Activated CD4-positive, alpha-beta T cell treated with anti-CD3 and anti-CD28 coated beads, Interleukin-2, amount 50 U/mL, for 48 hours (primary cell): Measurements from ENCODE around the gene SMS.

Experiments
- DNase-seq, 2 experiments: peaks; one replicate each; pipeline ENCODE4 v3.0.0-alpha.2; 2020

Gene SMS

GRCh38 chrX:21985332-21985777, 44.8 kb downstream of the SMS start:
- peak; percentile 64 to 68 for DNase-seq

DNA sequence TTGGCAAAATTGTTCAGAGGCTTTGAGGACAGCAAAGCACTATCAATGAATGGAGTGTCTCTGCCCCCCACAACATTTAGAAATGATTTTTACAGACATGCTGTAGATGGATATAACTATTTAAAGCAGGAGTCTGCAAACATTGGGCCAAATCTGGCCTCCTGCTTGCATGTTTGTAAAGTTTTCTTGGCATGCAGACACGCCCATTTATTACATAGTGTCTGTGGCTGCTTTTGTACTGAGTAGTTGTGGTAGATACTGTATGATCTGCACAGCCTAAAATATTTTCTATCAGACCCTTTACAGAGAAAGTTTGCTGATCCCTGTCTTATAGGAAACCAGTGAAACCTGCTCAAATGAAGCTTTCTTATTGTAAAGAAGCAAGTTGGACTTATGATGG, 46.1 kb downstream of the SMS start:
- no peak for DNase-seq

DNA sequence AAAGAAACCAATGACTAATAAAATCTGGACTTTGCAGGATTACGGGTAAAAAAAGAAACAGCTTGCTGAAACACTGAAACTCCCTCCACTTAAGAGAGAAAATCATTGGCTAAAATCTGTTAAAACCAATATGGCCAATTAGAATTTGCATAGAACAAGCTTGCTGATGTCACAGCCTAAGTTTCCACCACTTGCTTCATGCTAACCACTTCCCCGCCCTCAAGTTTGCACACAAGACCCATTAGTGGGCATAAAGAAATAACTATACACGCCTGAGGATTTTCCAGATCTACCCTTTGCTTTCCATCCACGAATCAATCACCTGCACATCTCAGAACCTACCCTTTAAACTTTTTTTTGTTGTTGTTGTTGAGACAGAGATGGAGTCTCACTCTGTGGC, 48.9 kb downstream of the SMS start:
- DNase-seq = peak; percentile 10 to 29

GRCh38 chrX:21990832-21991231, 50.3 kb downstream of the SMS start:
- no peak for DNase-seq

DNA sequence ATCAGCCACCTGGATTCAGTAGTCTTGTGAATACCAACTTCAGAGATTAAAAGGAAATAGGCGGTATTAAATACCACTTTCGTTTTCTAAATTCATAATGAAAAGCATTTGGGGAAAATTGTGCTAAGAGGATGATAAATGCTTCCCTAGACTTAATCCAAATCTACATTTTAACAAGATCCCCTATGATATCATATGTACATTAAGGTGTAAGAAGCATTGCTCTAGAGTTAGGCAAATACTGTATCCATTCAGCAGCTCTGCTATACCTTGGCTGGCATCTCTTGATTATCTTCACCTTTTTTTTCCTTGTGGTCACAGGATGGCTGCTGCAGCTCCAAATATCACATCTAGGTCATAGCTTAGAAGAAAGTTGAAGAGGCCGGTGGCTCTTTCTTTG, 51.0 kb downstream of the SMS start:
- no peak for DNase-seq

GRCh38 chrX:21993265-21993664, 52.8 kb downstream of the SMS start:
- no peak for DNase-seq

- DNase-seq = no peak
These were observed 56.5 kb downstream of the SMS start for GRCh38 chrX:21996872-21997455.

- no peak for DNase-seq
These were observed 57.5 kb downstream of the SMS start for GRCh38 chrX:21998037-21998436.

GRCh38 chrX:22004866-22005265, 64.4 kb downstream of the SMS start:
- no peak for DNase-seq

GRCh38 chrX:22012051-22012450, 71.5 kb downstream of the SMS start:
- no peak for DNase-seq

- no peak for DNase-seq
These were observed 72.4 kb downstream of the SMS start for GRCh38 chrX:22012931-22013330.

DNA sequence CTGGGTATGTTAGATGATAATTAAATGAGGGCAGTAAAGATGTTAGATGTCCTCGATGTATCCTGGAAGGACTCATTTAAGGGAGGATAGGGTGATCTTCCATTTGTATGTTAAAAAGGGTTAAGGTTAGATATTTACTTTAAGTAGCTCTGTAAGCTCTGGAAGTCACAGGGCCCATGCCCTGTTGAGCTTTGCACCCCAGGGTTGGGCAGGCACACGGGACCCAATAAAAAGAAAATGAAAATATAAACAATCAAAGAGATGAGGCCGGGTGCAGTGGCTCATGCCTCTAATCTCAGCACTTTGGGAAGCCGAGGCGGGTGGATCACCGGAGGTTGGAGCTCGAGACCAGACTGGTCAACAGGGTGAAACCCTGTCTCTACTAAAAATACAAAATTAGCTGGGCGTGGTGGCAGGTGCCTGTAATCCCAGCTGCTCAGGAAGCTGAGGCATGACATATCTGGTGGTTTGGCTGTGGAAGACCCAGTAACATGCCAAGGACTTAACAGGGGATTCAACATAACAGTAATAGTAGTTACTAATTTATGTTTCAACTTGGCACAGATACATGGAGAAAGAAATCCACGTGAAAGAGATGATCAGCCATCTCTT, 74.7 kb downstream of the SMS start:
- no peak for DNase-seq

DNA sequence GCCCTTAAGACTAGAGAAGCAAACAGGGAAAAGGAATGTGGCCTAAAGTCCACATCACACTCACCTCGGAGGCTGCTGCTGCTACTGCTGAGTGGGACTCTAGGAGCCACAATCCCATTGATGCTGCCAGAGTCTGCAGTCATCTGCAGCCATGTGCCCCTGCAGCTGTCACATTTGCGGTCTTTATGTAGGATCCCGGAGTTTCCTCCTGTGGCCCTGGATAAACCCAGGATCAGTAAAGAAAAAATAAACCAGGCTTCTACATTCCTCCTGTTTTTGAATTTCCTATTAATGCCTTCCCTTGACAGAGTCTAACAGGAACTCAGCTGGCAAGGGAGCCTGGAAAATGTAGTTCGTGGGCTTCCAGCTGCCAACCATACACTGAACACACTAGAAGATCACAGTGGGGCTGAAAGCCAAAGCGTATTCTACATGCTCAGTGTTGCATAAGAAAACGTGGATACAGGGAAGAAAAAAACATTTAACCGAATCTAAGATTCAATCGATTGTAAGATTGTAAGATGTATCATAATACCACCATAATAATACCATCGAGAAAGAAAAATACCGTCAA, 81.3 kb downstream of the SMS start:
- no peak for DNase-seq

- no peak for DNase-seq
These were observed 84.1 kb downstream of the SMS start for GRCh38 chrX:22024577-22024976.

DNA sequence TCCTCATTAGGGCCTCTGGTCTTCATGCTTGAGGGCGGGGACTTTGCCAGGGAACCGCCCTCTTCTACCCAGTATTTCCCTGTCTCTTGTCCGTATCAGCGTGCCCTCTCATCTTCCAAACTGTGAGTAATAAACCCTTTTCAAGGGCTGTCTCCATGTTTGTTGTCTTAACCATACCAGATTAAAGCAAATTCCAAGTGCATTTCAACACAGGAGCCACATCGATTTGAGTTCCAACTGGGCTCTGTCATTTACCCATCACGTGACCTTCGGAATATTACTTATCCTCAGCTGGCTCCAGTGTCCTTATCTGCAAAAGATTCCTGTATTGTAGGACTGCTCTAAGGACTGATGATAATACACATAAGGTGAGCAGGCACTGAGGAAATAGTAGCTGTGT, 85.2 kb downstream of the SMS start:
- DNase-seq = no peak

- no peak for DNase-seq
These were observed 86.2 kb downstream of the SMS start for GRCh38 chrX:22026731-22027130.

DNA sequence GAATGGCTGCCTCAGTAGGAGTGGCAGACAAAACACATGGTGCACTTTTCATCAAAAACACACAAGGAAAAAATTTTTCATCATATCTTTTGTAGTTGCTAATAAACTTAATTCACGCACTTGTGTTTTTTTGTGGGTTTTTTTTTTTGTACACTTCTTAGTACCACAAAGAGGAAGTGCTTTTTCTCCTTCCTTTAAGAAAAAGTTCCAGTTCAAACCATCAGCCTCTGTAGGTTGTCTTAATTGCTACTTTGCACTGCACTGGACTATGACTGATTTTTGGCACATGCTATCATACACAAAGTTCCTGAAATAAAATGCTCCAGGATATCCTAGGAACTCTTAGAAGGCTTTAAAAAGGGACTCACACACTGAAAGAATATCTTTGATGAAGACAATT, 91.6 kb downstream of the SMS start, which contains the start of gene PHEX:
Gene PHEX (plus strand): TSS at position 242 of the 400 bp plus-strand sequence. CDS start 681 bp downstream, outside the sequence.
- DNase-seq = no peak

DNA sequence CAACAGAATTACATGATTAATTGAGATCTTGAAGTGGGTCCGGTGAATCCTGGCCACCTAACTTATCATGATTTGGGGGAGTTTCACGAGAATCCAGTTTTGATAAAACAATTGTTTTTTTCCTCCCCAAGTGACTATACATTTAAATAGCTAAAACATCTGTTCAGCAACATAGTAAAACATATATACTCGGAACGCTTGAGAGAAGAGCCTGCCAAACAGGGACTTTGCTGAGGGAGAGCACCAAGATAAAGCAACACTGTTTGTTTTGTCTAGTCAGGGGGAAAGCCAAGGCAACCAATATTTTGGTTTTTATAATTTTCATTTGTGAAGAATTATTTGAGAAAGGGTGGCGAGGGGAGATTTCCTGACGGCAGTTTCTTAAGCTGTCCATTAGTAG, 92.0 kb downstream of the SMS start:
- no peak for DNase-seq

DNA sequence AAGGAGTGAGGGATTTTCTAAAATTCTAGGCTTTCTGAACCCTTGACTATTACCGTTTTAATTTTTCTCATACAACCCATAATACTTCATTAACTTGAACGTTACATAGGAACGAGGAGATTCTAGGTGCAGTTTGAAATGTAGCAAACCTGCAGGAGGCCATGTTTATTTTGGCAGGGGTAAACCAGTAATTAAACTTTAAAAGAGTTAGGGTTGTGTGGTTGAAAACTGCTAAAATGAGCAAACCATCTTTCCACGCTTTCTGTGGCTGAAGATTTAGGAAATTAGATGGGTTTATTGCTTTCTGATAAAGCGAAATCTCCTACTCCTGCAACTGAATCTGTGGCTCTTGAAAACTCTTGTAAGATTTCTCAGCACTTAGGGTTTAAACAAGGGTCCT, 93.3 kb downstream of the SMS start:
- DNase-seq = no peak

DNA sequence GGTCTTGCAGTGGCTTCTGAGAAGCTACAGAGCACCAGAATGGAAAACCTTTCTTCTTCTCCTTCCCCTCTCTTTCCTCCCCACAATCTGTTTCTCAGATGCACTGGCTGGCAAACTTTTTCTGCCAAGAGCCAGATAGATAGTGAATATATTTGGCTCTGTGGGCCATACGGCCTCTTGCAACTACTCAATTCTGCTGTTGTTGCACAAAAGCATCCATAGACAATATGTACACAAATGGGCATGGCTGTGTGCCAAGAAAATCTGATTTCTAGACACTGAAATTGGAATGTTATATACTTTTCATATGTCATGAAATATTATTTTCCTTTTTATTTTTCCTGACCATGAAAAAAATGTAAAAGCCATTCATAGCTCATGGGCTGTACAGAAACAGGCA, 94.7 kb downstream of the SMS start:
- DNase-seq = no peak

DNA sequence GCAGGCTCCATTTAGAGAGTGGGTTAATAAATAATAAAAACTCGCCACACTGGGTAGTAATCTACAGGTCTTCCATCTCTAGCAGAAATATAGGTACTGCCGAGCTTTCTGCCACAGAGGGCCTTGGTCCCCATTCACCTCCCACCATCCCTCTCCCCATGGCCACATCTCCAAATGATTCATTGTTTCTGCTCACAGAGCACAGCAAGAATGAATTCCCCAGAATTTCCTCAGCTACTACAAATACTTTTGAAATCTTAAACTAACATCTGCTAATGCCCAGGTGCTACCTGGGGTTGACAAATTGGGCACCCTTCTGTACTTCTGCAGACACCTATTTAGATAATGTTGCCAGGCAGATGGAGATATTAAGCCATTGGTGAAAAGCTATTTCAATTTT, 96.7 kb downstream of the SMS start:
- no peak for DNase-seq

- DNase-seq = no peak
These were observed 97.5 kb downstream of the SMS start for GRCh38 chrX:22037911-22038537.

DNA sequence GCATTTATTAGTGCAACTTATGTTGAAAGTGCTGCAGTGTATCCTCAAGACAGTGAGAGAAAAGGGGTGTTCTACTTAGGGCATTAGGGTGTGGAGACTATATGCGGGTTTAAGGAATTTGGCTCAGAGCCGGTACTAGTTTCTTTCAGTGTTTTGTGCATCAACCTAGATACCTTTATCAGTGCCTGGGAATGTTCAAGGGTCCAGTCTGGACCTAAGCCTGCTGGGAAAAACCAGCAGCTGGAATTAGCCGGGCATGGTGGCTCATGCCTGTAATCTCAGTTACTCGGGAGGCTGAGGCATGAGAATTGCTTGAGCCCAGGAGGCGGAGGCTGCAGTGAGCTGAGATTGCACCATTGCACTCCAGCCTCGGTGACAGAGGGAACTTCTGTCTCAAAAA, 99.0 kb downstream of the SMS start:
- DNase-seq = no peak

GRCh38 chrX:22040184-22040583, 99.7 kb downstream of the SMS start:
- DNase-seq = no peak
